ENCODE data around the gene NCF4. TPM values are rescaled to one million over a fixed set of nuclear protein-coding genes. Genes with fewer than 3 reads are reported as not detected.
A peak's percentile ranks its signal among the peaks of the same experiment; 100 is the strongest.

Gene NCF4
- polyA plus RNA-seq, 10 donors, result 2.9 to 6.8 (median 3.9) TPM

GRCh38 chr22:36835903-36836302 is 24.9 kb upstream of the NCF4 start:
- DNase-seq, result no peak

- DNase-seq, result no peak
These were observed 22.4 kb upstream of the NCF4 start for GRCh38 chr22:36838119-36839030.

- no peak for DNase-seq
These were observed 21.3 kb upstream of the NCF4 start for GRCh38 chr22:36839356-36840073.

GRCh38 chr22:36840106-36840505 is 20.7 kb upstream of the NCF4 start:
- DNase-seq, result no peak

- no peak for DNase-seq
These were observed 14.5 kb upstream of the NCF4 start for GRCh38 chr22:36846271-36846670.

- DNase-seq, result no peak
These were observed 13.9 kb upstream of the NCF4 start for GRCh38 chr22:36846949-36847348.

- no peak for DNase-seq
These were observed 10.8 kb upstream of the NCF4 start for GRCh38 chr22:36850056-36850455.

- DNase-seq, result no peak
These were observed 10.1 kb upstream of the NCF4 start for GRCh38 chr22:36850682-36851081.

- no peak for DNase-seq
These were observed 8.5 kb upstream of the NCF4 start for GRCh38 chr22:36852056-36852973.

GRCh38 chr22:36853407-36854099 is 7.3 kb upstream of the NCF4 start:
- peak; percentile 19 to 78 (median 53) for DNase-seq

- DNase-seq, result no peak
These were observed 5.3 kb upstream of the NCF4 start for GRCh38 chr22:36855478-36855877.

- peak; percentile 84 to 95 (median 94) for DNase-seq
These were observed 4.5 kb upstream of the NCF4 start for GRCh38 chr22:36856121-36856791.

- DNase-seq, result no peak
These were observed 4.0 kb upstream of the NCF4 start for GRCh38 chr22:36856792-36857135.

GRCh38 chr22:36858156-36858555 is 2.6 kb upstream of the NCF4 start:
- no peak for DNase-seq

GRCh38 chr22:36858966-36859365 is 1.8 kb upstream of the NCF4 start:
- no peak for DNase-seq

GRCh38 chr22:36860017-36860416 is 789 bp upstream of the NCF4 start:
- no peak for DNase-seq

- DNase-seq, result no peak
These were observed 377 bp upstream of the NCF4 start for GRCh38 chr22:36860438-36860820.

GRCh38 chr22:36862251-36863242 is 1.7 kb downstream of the NCF4 start:
- DNase-seq, result peak in 2 of 3 donors; percentile 19 to 36

GRCh38 chr22:36863281-36863680 is 2.5 kb downstream of the NCF4 start:
- DNase-seq, result no peak

- DNase-seq, result no peak
These were observed 3.2 kb downstream of the NCF4 start for GRCh38 chr22:36863979-36864378.

All from muscle of back (tissue), 11 donors.